CD4-positive, alpha-beta T cell (primary cell): ENCODE data around the gene NR2F1. TPM values are rescaled to one million over a fixed set of nuclear protein-coding genes. Genes with fewer than 3 reads are reported as not detected.

Source experiments
- ATAC-seq: fragments of 200-7000 bp; cut with Tn5 transposase; one replicate; pipeline ENCODE4 v1.10.0; 2022; ENCODE audit warnings: mild to moderate bottlenecking; ENCODE audit not compliant: poor library complexity
- CTCF ChIA-PET: fragments of 350-600 bp; sonication (Branson Sonifier 250); formaldehyde crosslinking; loops from one replicate; lab custom pipeline; 2021; ENCODE audit warnings: antibody characterized with exemption, inconsistent platforms; lab: Charles Lee
- POLR2A ChIA-PET: fragments of 350-600 bp; sonication (Branson Sonifier 250); formaldehyde crosslinking; loops from one replicate; lab custom pipeline; 2021; ENCODE audit warnings: antibody characterized with exemption, inconsistent platforms; lab: Charles Lee
- DNase-seq, 14 experiments: peaks; one replicate each; pipeline ENCODE4 v3.0.0-alpha.2; 2013 to 2020; ENCODE audit warnings: mixed read lengths in 2 of 14
- H3K27ac ChIP-seq, 2 donors: one replicate each; pipeline versions ENCODE4 v1.5.1 to v1.7.0; 2013; ENCODE audit warnings: low read length in 2 of 2, low read depth in 1 of 2, mild to moderate bottlenecking in 1 of 2
- H3K27me3 ChIP-seq, 2 experiments: 1 replicate in 1 of 2; 2 replicates in 1 of 2; pipeline versions ENCODE4 v1.6.1 to v1.7.0; 2013; ENCODE audit warnings: low read length in 2 of 2, control low read depth in 1 of 2, mild to moderate bottlenecking in 1 of 2, moderate library complexity in 1 of 2; ENCODE audit not compliant: insufficient read depth in 2 of 2, control insufficient read depth in 1 of 2
- H3K36me3 ChIP-seq: one replicate; pipeline ENCODE4 v1.6.1; 2013; ENCODE audit warnings: low read length, control low read depth; ENCODE audit not compliant: insufficient read depth
- H3K4me1 ChIP-seq: one replicate; pipeline ENCODE4 v1.6.1; 2013; ENCODE audit warnings: low read length, control low read depth; ENCODE audit not compliant: insufficient read depth
- H3K4me3 ChIP-seq: one replicate; pipeline ENCODE4 v1.5.1; 2013; ENCODE audit warnings: mild to moderate bottlenecking, low read length, moderate library complexity
- H3K9me3 ChIP-seq, 2 experiments: 1 replicate in 1 of 2; 2 replicates in 1 of 2; pipeline versions ENCODE4 v1.6.1 to v1.7.0; 2013; ENCODE audit warnings: low read length in 2 of 2, mild to moderate bottlenecking in 2 of 2, control low read depth in 1 of 2, moderate library complexity in 1 of 2; ENCODE audit not compliant: control insufficient read depth in 1 of 2, insufficient read depth in 1 of 2
- H3K27ac Mint-ChIP-seq: one replicate; pipeline ENCODE4 v1.8.0; 2020; ENCODE audit warnings: mixed read lengths
- H3K27me3 Mint-ChIP-seq: one replicate; pipeline ENCODE4 v1.8.0; 2021; ENCODE audit warnings: mixed read lengths
- H3K36me3 Mint-ChIP-seq: one replicate; pipeline ENCODE4 v1.8.0; 2021; ENCODE audit warnings: low read depth, mixed read lengths
- H3K4me1 Mint-ChIP-seq: one replicate; pipeline ENCODE4 v1.8.0; 2021; ENCODE audit warnings: low read depth, mixed read lengths
- H3K4me3 Mint-ChIP-seq: one replicate; pipeline ENCODE4 v1.8.0; 2020; ENCODE audit warnings: mild to moderate bottlenecking, mixed read lengths
- H3K9me3 Mint-ChIP-seq: one replicate; pipeline ENCODE4 v1.8.0; 2020; ENCODE audit warnings: mixed read lengths
- intact Hi-C, 2 experiments: fragments of 100-400 bp; cut with DNase I in 1 of 2; cut with micrococcal nuclease in 1 of 2; formaldehyde crosslinking; loops; one replicate each; pipeline versions ENCODE4 v1.15.1 to v1.9.0; 2023 to 2025; cut with DNase I, micrococcal nuclease
- total RNA-seq, 174 experiments: library from RNA in 2 of 174; stranded (reverse) in 2 of 174; gene quantifications; one replicate each; pipeline ENCODE4 v1.2.3 and lab custom pipeline; 2021 to 2026
- TF ChIP-seq, protein P1 (sequence below): fragments of 200-600 bp; IDR thresholded peaks from one replicate; pipeline ENCODE4 v1.8.0; 2022; ENCODE audit warnings: antibody characterized with exemption, mild to moderate bottlenecking

NR2F1 gene
- total RNA-seq, 2 experiments from 2014 or later, result not detected

DNA sequence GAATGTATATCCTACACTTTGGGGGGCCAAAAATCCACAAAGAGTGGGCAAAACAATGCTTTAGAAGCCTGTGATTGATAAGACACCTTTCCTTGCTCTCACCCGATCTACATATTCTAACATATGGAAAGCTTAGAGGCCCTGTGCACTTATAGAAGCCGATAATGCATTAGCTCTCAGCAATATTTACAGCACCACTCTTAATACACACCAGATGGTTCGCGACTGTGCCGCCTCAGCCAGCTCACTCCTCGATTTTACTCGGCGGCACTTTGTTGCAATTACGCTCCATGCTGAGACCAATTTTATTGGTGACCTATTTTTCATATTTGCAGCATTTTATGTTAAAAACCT lies 18.8 kb downstream of the NR2F1 start:
- CTCF ChIA-PET, result no interaction called here
- no peak overlapping the region for H3K27ac Mint-ChIP-seq

DNA sequence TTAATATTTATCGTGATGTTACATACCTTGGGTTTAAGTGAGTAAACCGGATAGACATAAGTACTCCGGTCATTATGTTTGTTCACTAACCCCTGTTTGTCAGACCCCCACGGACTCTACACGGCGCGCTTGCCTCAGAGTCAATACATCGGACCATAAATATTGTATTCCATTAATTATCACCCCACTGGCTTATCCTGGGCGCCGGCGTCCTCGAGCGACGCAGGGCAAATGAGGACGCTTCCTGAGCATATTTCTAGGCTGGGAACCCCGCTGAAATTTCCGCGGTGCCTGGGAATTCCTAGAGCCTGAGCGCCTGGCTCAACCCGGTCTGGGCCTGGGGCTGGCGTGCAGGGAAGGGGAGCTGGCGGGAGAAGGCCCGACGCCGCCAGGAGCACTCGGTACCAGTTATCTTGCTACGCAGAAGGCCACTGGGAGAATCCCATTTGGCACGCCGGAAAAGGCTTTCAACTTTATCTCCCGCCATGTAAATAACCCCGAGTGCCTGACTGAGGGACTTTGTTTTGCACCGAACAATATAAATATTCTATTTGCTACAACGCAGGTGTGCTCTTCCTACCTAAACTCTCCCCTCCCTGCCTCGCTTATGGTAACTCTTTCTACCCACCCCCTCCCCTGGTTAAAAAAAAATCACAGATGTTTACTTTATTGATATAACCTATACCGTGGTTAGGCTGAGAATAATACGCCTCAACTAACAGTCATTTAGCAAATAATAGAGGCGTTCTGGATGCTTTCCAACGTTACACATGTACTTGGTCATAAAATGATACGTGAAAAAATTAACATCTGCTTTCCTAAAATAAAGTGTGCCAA lies 19.4 kb downstream of the NR2F1 start:
- TF ChIP-seq, protein P1, sequence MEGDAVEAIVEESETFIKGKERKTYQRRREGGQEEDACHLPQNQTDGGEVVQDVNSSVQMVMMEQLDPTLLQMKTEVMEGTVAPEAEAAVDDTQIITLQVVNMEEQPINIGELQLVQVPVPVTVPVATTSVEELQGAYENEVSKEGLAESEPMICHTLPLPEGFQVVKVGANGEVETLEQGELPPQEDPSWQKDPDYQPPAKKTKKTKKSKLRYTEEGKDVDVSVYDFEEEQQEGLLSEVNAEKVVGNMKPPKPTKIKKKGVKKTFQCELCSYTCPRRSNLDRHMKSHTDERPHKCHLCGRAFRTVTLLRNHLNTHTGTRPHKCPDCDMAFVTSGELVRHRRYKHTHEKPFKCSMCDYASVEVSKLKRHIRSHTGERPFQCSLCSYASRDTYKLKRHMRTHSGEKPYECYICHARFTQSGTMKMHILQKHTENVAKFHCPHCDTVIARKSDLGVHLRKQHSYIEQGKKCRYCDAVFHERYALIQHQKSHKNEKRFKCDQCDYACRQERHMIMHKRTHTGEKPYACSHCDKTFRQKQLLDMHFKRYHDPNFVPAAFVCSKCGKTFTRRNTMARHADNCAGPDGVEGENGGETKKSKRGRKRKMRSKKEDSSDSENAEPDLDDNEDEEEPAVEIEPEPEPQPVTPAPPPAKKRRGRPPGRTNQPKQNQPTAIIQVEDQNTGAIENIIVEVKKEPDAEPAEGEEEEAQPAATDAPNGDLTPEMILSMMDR, result no peak
- H3K4me3 ChIP-seq, result no peak overlapping the region
- H3K27me3 ChIP-seq, result peaks cover 82 to 100% of the 10 kb centered on the region in 2 experiments
- ChIA-PET POLR2A (no interaction called here), CTCF (interaction anchor here (0.8 kb wide), 1 partner anchor 25 kb away, joined by 4 read pairs; no protein-coding TSS in a partner anchor)
- intact Hi-C loops, result no loop called here
- no peak overlapping the region for H3K4me3 Mint-ChIP-seq
- no peak for DNase-seq
- peaks cover 11 to 26% of the 10 kb centered on the region in 2 experiments for H3K9me3 ChIP-seq
- no peak overlapping the region for H3K27ac ChIP-seq
- peaks cover 9% of the 10 kb centered on the region for H3K4me1 Mint-ChIP-seq
- no peak overlapping the region for H3K27ac Mint-ChIP-seq
- peaks cover 14% of the 10 kb centered on the region for H3K4me1 ChIP-seq
- ATAC-seq, result no peak
- no peaks in the 10 kb centered on the region for H3K9me3 Mint-ChIP-seq
- no peaks in the 10 kb centered on the region for H3K36me3 ChIP-seq
- H3K27me3 Mint-ChIP-seq, result peaks cover 40% of the 10 kb centered on the region
- H3K36me3 Mint-ChIP-seq, result no peaks in the 10 kb centered on the region

More for the DNA sequence above, 18.8 kb downstream of the NR2F1 start:
- Histone ChIP-seq H3K27ac (no peak overlapping the region), H3K27me3 (peaks cover 85 to 100% of the 10 kb centered on the region in 2 experiments), H3K9me3 (peaks cover 11 to 33% of the 10 kb centered on the region in 2 experiments), H3K4me3 (no peak overlapping the region), H3K4me1 (peaks cover 18% of the 10 kb centered on the region), H3K36me3 (no peaks in the 10 kb centered on the region)
- POLR2A ChIA-PET, result interaction anchor here (1.4 kb wide), 1 partner anchor 19 kb away, joined by 7 read pairs; no protein-coding TSS in a partner anchor
- peaks cover 40% of the 10 kb centered on the region for H3K27me3 Mint-ChIP-seq
- H3K9me3 Mint-ChIP-seq, result no peaks in the 10 kb centered on the region
- no peaks in the 10 kb centered on the region for H3K36me3 Mint-ChIP-seq
- DNase-seq (no peak), ATAC-seq (no peak)
- TF ChIP-seq, protein P1, result no peak
- intact Hi-C loops, result no loop called here
- H3K4me3 Mint-ChIP-seq, result no peak overlapping the region
- peaks cover 7% of the 10 kb centered on the region for H3K4me1 Mint-ChIP-seq

DNA sequence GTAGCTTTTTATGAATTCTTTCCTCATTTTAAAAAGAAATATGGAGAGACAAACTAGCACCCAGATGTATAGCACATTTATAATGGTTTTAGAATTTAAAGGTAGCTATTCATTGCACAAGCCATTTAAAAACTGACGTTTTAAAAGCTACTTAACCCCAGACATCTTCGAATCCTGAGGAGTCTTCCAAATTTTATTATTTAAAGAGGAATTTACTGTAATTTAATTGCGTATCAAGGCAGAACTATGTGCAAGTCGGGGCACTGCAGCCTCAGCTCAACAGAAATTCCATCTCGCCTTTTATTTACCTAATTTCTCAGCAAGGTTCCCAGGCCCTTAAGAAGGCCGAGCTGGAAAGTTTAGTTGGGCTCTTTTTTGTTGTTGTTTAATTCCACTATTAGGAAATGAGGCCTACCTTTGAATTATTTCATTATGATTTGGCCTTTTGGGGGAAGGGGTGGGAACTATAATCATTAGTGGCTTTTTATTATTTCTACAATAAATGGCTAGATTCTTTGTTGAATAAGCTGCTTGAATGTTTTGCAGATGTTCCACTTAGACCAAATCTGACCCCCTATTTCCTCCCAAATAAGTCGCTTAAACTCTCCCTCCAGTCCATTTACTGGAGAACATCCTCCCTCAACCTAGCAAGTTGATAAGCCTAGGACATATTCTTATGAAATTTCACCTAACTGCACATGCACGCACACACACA lies 20.2 kb downstream of the NR2F1 start:
- H3K27ac Mint-ChIP-seq, result no peak overlapping the region
- TF ChIP-seq, protein P1, result no peak
- ATAC-seq (no peak), DNase-seq (no peak)
- no peaks in the 10 kb centered on the region for H3K36me3 Mint-ChIP-seq
- no peaks in the 10 kb centered on the region for H3K36me3 ChIP-seq
- H3K4me3 Mint-ChIP-seq, result no peak overlapping the region
- no peak overlapping the region for H3K4me3 ChIP-seq
- no peak overlapping the region for H3K27ac ChIP-seq
- no peaks in the 10 kb centered on the region for H3K9me3 Mint-ChIP-seq
- peaks cover 82 to 100% of the 10 kb centered on the region in 2 experiments for H3K27me3 ChIP-seq
- intact Hi-C loops, result no loop called here
- ChIA-PET CTCF (interaction anchor here (0.8 kb wide), 1 partner anchor 24 kb away, joined by 4 read pairs; no protein-coding TSS in a partner anchor), POLR2A (no interaction called here)
- peaks cover 40% of the 10 kb centered on the region for H3K27me3 Mint-ChIP-seq
- H3K4me1 ChIP-seq, result peaks cover 22% of the 10 kb centered on the region
- H3K9me3 ChIP-seq, result peaks cover 6 to 23% of the 10 kb centered on the region in 2 experiments
- H3K4me1 Mint-ChIP-seq, result peaks cover 17% of the 10 kb centered on the region
